GM12878 (cell line): ENCODE data around the gene CPSF6. TPM values are rescaled to one million over a fixed set of nuclear protein-coding genes. Genes with fewer than 3 reads are reported as not detected.

Experiments used
- DPF2 ChIP-seq: fragments of 450-650 bp; IDR thresholded peaks from 2 replicates; pipeline ENCODE4 v1.6.1; 2017; ENCODE audit warnings: mild to moderate bottlenecking
- HDAC2 ChIP-seq: fragments of 200-600 bp; sonication (generic); IDR thresholded peaks from 2 replicates; pipeline ENCODE4 v1.6.1; 2017
- HDGF ChIP-seq: fragments of 450-650 bp; IDR thresholded peaks from 2 replicates; pipeline ENCODE4 v1.6.1; 2016; ENCODE audit warnings: antibody characterized with exemption
- IKZF1 ChIP-seq: fragments of 450-650 bp; conservative IDR thresholded peaks from 2 replicates; pipeline ENCODE4 v1.6.1; 2017; ENCODE audit warnings: antibody characterized with exemption, mild to moderate bottlenecking
- IKZF2 ChIP-seq, 2 experiments: fragments of 450-650 bp; IDR thresholded peaks; 2 replicates each; pipeline ENCODE4 v1.6.1; 2017; ENCODE audit warnings: mild to moderate bottlenecking in 2 of 2, moderate library complexity in 2 of 2
- MTA3 ChIP-seq: IDR thresholded peaks from 2 replicates; pipeline ENCODE4 v1.6.1; 2012; ENCODE audit warnings: low read length, inconsistent platforms, borderline replicate concordance
- PAX8 ChIP-seq: fragments of 450-650 bp; IDR thresholded peaks from 2 replicates; pipeline ENCODE4 v1.6.1; 2017; ENCODE audit warnings: mild to moderate bottlenecking, moderate library complexity
- POLR2A ChIP-seq: IDR thresholded peaks from 2 replicates; pipeline ENCODE4 v1.6.1; 2011; ENCODE audit warnings: low read depth, mild to moderate bottlenecking, low read length
- POLR2AphosphoS2 ChIP-seq: IDR thresholded peaks from 2 replicates; pipeline ENCODE4 v1.6.1; 2011; ENCODE audit warnings: low read depth, mild to moderate bottlenecking, low read length, improper control_type of control experiment, moderate library complexity
- ZNF217 ChIP-seq: fragments of 450-650 bp; IDR thresholded peaks from 2 replicates; pipeline ENCODE4 v1.6.1; 2017; ENCODE audit warnings: antibody characterized with exemption, mild to moderate bottlenecking
- ZNF622 ChIP-seq: fragments of 450-650 bp; IDR thresholded peaks from 2 replicates; pipeline ENCODE4 v1.6.1; 2017; ENCODE audit warnings: mild to moderate bottlenecking, inconsistent platforms
- polyA plus RNA-seq, 11 experiments: library from polyadenylated mRNA; depleted of rRNA in 4 of 11; unstranded in 6 of 11; stranded (reverse) in 5 of 11; fragments of >200 nt; fragmentation: Nextera tagmentation in 4 of 11; fragmentation: Illumina TruSeq in 1 of 11; extraction: Ambion mirVana in 4 of 11; extraction: Trizol in 1 of 11; gene quantifications; 1 replicate in 1 of 11; 2 replicates in 10 of 11; pipeline versions ENCODE4 v1.2.1 to v1.2.3, GENCODE V29; 2011 to 2016; ENCODE audit warnings: inconsistent platforms in 2 of 11, missing spikeins in 2 of 11, low read depth in 1 of 11
- total RNA-seq, 4 experiments: library from RNA; depleted of rRNA in 3 of 4; stranded (reverse); fragments of >200 nt in 3 of 4; fragmentation: Illumina TruSeq in 1 of 4; extraction: Trizol in 1 of 4; gene quantifications; 2 replicates each; pipeline versions ENCODE4 v1.2.1 to v1.2.3, GENCODE V29; 2013 to 2021
- TF ChIP-seq, protein P1 (sequence below): fragments of 450-650 bp; formaldehyde crosslinking; IDR thresholded peaks from 2 replicates; pipeline ENCODE4 v1.5.0; 2022; ENCODE audit warnings: mild to moderate bottlenecking, missing genetic modification characterization
- TF ChIP-seq, protein P2 (sequence below): IDR thresholded peaks from 2 replicates; pipeline ENCODE4 v1.6.1; 2012; ENCODE audit warnings: improper control_type of control experiment, low read depth, low read length; ENCODE audit not compliant: insufficient replicate concordance
- TF ChIP-seq, protein P3 (sequence below): IDR thresholded peaks from 2 replicates; pipeline ENCODE4 v1.6.1; 2011; ENCODE audit warnings: low read depth, mild to moderate bottlenecking, low read length, moderate library complexity, borderline replicate concordance; ENCODE audit errors: extremely low read depth

CPSF6 gene
- total and polyA plus RNA-seq, 10 of the 15 experiments (the other 5 are each of a cell fraction or from before 2014, with no cell fraction given), result 40.9 to 150 (median 79.1) TPM

DNA sequence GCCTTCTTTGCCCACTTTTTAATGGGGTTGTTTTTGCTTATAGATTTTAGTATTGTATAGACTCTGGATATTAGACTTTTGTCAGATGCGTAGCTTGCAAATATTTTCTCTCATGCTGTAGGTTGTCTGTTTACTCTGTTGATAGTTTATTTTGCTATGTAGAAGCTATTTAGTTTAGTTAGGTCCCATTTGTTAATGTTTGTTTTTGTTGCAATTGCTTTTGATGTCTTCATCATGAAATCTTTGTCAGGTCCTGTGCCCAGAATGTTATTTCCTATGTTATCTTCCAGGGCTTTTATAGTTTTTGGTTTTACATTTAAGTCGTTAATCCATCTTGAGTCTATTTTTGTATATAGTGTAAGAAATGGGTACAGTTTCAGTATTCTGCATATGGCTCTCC, 78.9 kb downstream of the CPSF6 start (continued):
- TF ChIP-seq, protein P1, sequence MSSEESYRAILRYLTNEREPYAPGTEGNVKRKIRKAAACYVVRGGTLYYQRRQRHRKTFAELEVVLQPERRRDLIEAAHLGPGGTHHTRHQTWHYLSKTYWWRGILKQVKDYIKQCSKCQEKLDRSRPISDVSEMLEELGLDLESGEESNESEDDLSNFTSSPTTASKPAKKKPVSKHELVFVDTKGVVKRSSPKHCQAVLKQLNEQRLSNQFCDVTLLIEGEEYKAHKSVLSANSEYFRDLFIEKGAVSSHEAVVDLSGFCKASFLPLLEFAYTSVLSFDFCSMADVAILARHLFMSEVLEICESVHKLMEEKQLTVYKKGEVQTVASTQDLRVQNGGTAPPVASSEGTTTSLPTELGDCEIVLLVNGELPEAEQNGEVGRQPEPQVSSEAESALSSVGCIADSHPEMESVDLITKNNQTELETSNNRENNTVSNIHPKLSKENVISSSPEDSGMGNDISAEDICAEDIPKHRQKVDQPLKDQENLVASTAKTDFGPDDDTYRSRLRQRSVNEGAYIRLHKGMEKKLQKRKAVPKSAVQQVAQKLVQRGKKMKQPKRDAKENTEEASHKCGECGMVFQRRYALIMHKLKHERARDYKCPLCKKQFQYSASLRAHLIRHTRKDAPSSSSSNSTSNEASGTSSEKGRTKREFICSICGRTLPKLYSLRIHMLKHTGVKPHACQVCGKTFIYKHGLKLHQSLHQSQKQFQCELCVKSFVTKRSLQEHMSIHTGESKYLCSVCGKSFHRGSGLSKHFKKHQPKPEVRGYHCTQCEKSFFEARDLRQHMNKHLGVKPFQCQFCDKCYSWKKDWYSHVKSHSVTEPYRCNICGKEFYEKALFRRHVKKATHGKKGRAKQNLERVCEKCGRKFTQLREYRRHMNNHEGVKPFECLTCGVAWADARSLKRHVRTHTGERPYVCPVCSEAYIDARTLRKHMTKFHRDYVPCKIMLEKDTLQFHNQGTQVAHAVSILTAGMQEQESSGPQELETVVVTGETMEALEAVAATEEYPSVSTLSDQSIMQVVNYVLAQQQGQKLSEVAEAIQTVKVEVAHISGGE (CRISPR knock-in tag), result no peak
- TF ChIP-seq MTA3 (no peak), DPF2 (no peak), ZNF622 (no peak), POLR2AphosphoS2 (no peak), IKZF2 (IDR thresholded peaks at IDR 0.05) (no peak), HDGF (no peak), HDAC2 (no peak), POLR2A (no peak), PAX8 (no peak), IKZF1 (no peak), ZNF217 (no peak)
- TF ChIP-seq, protein P2, sequence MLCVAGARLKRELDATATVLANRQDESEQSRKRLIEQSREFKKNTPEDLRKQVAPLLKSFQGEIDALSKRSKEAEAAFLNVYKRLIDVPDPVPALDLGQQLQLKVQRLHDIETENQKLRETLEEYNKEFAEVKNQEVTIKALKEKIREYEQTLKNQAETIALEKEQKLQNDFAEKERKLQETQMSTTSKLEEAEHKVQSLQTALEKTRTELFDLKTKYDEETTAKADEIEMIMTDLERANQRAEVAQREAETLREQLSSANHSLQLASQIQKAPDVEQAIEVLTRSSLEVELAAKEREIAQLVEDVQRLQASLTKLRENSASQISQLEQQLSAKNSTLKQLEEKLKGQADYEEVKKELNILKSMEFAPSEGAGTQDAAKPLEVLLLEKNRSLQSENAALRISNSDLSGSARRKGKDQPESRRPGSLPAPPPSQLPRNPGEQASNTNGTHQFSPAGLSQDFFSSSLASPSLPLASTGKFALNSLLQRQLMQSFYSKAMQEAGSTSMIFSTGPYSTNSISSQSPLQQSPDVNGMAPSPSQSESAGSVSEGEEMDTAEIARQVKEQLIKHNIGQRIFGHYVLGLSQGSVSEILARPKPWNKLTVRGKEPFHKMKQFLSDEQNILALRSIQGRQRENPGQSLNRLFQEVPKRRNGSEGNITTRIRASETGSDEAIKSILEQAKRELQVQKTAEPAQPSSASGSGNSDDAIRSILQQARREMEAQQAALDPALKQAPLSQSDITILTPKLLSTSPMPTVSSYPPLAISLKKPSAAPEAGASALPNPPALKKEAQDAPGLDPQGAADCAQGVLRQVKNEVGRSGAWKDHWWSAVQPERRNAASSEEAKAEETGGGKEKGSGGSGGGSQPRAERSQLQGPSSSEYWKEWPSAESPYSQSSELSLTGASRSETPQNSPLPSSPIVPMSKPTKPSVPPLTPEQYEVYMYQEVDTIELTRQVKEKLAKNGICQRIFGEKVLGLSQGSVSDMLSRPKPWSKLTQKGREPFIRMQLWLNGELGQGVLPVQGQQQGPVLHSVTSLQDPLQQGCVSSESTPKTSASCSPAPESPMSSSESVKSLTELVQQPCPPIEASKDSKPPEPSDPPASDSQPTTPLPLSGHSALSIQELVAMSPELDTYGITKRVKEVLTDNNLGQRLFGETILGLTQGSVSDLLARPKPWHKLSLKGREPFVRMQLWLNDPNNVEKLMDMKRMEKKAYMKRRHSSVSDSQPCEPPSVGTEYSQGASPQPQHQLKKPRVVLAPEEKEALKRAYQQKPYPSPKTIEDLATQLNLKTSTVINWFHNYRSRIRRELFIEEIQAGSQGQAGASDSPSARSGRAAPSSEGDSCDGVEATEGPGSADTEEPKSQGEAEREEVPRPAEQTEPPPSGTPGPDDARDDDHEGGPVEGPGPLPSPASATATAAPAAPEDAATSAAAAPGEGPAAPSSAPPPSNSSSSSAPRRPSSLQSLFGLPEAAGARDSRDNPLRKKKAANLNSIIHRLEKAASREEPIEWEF, result no peak
- TF ChIP-seq, protein P3, sequence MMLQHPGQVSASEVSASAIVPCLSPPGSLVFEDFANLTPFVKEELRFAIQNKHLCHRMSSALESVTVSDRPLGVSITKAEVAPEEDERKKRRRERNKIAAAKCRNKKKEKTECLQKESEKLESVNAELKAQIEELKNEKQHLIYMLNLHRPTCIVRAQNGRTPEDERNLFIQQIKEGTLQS, result no peak
